Measurements from ENCODE around the gene TBX5.

- TF ChIP-seq POLR2A (IDR thresholded peaks at IDR 0.05) = no peak
- no peak for TF ChIP-seq POLR2AphosphoS5 (IDR thresholded peaks at IDR 0.05)
- no peak for TF ChIP-seq CTCF (IDR thresholded peaks at IDR 0.05)
- no peak for TF ChIP-seq EP300 (IDR thresholded peaks at IDR 0.05)
Measured at GRCh38 chr12:114381177-114381576, 24.8 kb downstream of the TBX5 start.
